Activated CD8-positive, alpha-beta memory T cell treated with anti-CD3 and anti-CD28 coated beads, Interleukin-2, amount 50 U/mL, for 1 hour (primary cell): ENCODE results near the gene RIT2.

Experiments
- DNase-seq: peaks from one replicate; pipeline ENCODE4 v3.0.0-alpha.2; 2020; ENCODE audit errors: extremely low read depth

Gene RIT2

DNA sequence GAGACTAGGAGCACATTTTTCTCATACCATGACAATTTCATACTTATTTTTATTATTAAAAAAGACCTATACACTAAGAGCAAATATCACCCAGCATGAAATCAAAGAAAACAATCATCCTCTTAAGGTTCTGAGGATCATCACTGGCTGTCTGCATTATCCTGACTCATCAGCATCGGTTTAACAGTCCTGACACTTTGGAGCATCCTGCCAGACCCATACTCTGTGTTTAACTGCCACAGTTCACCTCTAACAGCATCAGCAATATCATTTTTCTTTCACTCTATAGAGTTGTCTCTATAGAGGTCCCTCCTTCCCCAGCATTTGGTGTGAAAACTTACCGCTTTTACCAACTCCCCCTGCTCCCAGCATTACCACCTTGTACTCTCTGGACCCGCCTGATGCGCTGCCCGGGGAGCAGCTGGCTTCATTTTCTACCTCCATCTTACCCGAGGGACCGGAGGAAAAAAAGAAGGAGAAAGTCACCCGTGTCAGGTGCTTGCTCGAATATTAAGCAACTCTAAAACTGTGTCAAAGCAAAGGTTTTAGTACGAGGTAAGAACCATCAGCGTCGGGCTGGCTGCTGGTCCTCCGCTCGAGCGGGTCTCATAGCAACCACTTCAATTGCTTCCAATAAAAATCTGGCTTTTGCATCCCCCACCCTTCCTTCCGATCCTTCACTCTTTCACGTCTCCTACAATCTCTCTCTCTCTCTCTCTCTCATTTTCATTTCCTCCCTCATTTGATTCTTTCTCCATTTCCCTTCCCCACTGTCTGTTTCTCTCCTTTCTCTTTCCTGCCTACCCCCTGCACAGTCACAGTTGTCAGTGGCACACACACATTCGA is at the start of gene RIT2:
RIT2 (minus strand) TSS at position 610 of the 846 bp plus-strand sequence.
- no peak for DNase-seq

DNA sequence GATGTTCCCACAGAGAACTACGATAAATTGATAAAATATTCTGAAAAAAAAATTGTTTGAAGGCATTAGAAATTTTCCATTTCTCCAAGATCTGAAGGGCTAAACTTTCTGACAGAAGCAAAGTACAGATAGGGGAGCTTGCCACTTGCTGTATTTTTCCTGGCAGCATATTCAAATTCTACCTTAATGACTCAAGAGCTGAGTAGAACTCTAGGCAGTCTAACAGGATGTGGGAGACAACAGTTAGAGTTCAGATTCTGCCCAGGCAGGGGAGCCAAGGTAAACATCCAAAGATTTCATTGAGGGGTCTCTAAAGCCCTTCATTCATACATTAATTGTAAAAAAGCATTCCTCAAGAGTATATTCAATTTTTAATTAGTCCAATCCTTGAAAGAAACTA is 46.0 kb upstream of the RIT2 start:
- DNase-seq: no peak

DNA sequence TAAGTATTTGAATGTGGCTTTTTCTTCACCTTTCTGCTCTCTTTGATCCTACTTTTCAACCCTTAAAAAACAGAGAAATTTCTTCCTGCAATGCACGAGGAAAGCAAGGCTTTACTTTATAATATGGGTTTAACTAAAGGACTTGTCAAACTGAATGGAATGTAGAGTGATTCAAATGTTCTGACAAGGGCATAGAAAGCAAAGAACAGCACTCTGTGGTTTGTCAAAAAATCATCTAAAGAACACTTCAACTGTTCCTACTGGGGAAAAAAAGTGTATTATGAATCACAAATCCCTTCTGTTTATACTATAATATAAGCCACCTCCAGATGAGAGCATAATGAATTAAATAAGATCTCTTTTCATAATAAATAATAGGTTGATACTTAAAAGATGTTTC is 45.0 kb upstream of the RIT2 start:
- no peak for DNase-seq

DNA sequence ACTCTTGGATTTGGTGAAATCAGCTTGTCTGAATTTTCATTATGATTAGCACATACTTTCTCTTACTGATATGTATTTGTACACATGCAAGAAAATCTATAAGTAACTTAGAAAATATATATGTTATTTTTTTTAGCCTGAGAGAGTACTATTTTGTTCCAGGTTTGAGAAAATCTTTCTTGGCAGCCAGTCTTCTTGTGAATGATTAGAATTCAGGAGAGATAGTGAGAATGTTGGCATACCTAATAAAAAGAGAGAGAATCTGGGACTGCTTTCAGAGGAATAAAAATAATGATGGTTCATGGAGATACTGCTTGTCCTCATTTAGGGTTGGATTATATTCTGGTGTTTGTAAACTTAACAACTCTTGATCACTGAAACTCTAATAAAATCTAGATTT is 44.4 kb upstream of the RIT2 start:
- DNase-seq: no peak

DNA sequence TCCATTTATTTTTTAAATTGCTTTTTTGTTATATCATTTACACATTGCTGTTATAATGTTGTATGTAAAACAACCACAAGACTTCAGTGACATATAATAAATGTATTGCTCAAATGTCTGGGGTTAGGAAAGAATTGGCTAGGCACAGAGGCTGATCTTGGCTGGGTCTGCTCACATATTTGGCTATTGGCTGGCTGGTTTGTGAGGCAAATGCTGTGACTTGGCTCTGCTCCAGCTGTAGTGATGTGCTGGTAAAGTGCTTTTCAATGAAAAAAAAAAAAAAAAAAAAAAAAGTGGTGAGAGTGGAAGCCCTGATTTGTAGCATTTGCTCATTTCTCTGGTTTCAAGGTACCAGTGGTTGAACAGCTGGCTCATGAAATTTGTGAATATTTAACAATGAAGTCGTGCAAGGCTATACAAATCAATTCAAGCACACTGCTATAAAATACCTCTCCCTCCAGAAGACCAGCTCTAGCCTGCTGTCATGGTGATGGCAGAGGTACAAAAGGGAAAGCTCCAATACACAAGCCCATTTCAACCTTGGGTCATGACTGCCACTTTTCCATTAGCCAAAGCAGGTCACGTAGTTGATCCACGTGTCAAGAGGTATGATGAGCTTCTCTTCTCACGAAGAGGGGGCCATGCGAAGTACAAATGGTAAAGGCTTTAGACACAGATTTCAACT is 43.7 kb upstream of the RIT2 start:
- DNase-seq: no peak

DNA sequence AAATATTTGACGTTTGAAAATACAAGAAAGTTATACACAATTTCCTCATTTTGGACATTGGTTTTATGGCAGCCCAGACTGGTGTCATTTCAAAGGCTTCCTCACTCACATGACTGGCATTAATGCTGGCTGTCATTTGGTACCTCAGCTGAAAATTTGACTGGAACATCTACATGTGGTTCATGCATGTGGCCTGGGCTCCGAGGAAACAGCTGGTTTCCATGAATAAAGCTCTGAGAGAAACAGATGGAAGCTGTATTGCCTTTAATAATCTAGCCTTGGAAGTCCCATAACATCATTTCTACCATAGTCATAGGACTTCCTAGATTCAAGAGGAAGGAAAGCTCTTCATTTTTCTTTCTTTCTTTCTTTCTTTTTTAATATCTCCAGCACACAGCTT is 42.9 kb upstream of the RIT2 start:
- no peak for DNase-seq

DNA sequence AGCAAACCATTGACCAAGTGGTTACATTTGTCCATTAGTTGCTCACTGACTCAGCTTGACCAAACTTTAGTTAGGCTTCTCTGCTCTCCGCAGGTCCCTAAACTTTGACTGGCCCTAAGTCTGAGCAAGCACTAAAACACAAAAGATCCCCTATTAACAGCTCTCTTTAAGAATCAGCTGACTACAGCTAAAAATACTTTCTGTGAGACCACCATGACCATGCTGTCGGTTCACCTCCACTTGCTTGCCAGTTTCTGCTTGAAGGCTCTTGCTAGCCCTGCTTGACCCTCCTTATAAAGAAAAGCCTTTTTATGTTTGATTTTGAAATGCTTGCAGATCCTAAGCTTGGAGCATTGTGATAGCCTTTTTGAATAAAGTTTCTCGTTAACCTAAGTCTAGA is 40.4 kb upstream of the RIT2 start:
- no peak for DNase-seq

DNA sequence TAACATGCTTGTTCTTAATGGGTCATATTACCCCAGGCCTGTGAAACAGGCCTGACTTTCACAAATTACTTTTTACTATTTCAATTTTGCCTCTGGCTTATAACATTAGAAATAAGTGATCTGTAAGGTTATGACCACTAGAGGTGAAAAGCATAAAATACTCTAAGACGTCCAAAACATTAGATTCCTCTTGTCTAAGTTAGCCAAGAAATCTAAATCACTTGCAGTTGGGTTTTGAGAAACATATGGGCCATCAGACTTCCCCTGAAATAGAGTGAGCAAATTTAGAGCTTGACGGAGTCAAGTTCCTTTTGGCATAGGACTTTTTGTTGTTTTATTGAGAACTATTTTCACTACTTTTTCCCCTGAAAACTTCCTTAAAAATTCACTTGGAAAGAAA is 32.7 kb upstream of the RIT2 start:
- no peak for DNase-seq

DNA sequence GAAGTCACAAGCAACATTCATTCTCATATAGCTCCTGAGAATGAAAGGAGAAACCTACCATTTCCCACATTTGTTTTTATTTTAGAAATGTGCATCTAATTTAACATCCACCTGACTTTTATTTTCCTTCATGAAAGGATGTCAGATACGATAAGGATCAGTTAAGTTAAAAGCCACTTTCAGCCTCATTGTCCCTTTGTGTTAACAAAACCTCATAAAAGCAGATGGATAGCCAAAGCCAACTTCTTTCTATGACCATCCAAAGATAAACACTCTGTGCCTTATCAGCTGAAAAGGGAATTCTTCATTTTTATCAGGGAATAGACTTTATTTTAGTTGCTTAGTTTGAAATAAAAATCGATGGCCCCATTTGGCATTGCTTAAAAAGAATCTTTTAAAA is 25.7 kb upstream of the RIT2 start:
- no peak for DNase-seq

DNA sequence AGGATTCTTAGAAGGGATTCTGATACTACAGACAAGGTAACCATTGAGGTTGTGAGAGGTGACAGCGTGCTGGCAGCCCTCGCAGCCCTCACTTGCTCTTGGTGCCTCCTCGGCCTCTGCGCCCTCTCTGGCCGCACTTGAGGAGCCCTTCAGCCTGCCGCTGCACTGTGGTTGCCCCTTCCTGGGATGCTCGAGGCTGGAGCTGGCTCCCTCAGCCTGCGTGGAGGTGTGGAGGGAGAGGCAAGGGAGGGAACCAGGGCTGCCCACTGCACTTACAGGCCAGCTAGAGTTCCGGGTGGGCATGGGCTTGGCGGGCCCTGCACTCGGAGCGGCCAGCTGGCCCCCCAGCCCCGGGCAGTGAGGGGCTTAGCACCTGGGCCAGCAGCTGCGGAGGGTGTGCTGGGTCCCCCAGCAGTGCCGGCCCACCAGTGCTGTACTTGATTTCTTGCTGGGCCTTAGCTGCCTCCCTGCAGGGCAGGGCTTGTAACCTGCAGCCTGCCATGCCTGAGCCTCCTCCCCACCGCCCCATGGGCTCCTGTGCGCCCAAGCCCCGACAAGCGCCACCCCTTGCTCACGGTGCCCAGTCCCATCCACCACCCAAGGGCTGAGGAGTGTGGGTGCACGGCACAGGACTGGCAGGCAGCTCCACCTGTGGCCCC is 23.9 kb upstream of the RIT2 start:
- no peak for DNase-seq

DNA sequence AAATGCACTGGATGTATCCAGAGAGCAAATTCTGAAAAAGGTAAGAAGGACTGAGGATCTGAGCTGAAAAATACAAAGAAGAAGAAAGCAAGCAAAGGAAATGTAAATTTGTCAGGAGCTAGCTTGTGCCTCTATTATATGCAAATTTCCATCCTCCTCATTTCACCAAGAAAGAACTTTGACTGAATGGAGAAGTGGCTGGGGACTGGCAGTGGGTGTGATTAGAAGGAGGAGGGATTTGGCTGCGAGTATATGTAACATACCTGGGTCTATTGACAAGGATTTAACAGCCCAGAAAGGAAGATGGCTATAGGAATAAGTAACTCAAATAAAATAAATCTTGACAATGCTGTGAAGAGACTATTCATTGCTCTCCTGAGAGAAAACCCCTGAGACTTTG is 19.4 kb upstream of the RIT2 start:
- no peak for DNase-seq

DNA sequence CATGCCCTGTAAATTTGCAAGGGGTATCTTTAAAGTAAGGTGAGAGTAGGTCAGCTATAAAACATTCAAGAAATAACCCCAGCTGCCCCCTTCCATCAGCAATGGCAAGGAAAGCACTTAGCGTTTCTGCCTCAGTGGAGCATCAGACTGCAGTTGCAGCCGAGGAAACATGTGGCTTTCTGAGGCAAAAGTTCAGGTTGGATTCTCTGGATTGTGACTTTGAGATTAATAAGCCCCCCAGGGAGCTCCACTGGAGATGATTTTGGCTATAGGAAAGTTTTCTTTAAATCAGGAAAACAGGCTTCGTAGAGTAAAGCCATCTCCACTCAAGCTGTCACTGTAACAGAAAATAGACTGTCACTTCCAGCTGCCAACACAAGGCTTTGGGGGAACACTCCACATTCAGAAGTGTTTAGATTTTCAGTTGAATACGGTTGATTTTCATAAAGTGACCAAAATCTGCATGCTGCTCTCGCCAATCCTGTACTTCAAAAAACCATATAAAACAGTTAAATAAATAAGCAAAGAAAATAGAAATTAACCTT is 15.3 kb upstream of the RIT2 start:
- no peak for DNase-seq

DNA sequence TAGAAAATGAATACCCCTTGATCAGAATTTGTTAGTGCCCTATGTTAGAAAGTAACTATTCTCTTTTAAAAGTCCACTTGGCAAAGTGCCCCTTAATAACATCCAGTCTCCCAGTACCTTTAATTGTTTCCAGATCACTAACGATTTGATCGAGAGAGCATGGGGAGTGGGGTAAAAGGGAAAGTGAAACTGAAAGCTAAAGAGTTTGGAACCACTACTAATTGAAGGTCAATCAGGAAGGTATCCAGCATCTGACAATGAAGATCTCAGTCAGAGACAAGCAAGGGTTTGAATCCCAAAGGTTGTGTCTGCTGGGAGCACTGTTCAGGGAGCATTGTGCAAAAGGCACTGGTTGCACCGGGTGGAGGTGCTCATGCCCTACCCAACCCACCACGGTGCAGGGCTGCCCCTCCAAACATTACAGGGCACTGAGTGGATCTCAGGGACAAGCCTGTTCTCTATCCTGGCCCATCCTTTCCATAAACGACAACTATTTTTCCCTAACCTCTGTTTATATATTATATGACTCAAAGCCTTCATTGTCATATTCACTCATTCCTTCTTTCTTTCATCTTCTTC is 14.6 kb upstream of the RIT2 start:
- DNase-seq: no peak

DNA sequence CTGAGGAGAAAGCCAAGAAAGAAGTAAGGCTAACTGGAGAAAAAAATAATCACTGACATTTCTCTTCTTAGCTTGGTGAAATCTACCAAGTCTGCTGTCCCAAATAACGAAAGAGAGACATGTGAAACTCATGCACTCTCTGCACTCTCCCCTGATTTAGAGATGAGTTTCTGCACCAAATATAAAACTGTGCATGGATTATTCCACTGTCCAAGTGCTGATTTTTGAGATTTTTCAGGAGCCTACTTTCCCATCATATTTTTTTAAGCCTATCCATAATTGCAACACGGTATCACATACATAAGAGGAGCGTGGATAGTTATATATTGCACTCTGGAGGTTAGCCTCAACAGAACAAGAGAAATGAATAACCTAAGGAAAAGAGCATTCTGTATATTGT is 10.0 kb upstream of the RIT2 start:
- no peak for DNase-seq

DNA sequence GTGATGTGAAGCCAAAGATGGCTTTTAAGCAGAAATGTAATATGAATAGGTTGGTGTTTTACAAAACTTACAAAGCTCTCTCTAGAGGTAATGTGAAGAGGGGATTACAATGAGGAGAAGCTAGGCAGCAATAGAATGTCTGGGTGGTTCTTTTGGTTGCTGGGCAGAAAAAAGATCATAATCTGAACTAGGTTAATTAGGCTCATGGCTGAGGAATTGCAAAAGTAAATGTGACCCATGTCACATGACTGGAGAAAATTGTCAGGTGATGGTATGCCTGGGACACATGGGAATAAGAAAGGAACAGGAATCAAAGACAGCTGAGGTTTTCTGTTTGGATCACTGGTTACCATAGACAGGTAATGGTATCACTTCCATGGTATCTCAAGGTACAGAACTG is 7.5 kb upstream of the RIT2 start:
- no peak for DNase-seq

DNA sequence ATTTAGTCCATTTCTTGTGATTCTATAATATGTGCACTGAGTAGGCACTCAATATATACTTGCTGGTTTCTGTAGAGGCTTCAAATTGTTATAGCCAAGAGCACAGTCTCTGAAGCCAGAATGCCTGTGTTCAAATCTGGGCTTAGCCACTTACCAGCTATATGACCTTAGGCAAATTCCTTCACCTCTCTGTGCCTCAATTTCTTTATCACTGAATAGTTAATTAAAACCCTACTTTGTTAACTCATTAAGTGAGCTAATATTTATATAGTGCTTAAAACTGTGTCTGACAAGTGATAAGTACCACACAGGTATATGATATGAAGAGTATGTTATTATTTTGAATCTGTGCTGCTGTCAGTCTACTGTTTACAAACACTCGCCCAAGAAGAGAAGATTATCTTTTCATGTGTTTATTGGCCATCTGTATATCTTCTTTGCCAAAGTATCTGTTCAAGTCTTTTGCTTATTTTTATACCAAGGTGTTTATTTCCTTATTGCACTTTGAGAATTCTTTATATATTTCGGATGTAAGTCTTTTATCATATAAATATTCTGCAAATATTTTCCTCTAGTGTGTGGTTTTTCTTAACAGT is 1.3 kb upstream of the RIT2 start:
- DNase-seq: no peak

DNA sequence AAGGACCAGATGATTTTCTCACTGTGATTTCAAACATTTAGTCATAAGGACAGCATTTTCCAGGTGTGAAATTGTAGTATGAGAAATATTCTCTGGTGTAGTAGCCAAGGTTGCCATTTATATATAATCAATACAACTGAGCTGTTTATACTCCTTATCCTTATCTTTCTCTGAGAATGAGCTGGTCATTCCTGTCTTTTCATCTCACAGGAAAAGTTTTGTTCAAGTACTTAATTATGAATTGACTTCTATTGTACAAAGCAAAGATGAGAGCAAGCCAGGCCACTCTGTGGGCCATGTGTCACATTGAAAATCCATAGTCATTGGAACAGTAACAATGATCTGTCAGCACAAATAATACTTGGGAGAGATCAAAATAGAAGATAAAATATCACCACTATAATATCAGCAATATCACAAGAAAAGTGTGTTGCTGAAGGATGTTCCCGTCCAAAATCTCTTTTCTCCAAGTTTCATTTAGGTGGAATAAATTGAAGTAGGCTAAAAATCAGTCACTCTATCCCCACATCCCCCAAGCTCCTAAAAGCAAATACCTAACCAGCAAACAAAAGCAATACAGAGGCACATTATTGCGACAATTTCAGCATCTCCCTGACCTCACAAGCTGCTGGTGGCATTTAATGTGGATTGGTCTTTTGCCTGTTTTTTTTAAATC is 2.1 kb downstream of the RIT2 start:
- DNase-seq: no peak

DNA sequence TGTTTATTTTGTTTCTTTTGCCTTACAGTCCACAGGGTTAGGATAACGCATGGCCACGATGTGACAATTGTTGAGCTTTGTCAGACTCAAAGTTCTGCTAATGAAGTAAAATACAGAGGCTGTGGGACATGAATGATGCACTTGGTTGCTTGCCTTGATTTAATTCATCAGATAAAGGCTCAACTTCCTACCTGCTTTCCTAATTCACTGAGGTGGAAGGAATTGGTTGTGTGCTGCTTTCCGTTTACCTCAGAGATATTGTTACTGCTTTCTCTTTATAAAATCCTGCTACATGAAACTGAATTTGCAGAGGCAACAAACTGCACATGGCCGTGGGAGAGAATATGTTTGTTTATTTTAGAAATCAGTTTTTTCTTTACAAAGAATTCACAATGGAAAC is 6.6 kb downstream of the RIT2 start:
- no peak for DNase-seq

DNA sequence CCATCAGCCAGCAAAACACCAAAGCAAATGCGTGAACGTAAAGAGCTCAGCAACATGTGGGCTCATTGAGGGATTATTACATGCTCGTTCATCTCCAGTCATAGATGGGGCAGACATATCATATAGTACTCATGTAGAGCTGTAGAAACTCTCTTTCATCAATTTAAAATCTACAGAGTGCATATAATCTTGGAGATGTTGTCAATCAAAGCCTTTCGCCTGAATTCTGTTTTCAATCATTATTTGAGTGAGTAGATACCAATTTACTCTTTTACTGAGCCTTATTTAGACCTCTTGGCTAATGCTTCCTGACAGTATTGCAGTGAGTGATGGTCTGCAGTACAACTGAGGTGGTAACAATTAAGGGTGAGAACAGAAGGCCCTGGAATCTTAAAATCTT is 7.0 kb downstream of the RIT2 start:
- DNase-seq: no peak

DNA sequence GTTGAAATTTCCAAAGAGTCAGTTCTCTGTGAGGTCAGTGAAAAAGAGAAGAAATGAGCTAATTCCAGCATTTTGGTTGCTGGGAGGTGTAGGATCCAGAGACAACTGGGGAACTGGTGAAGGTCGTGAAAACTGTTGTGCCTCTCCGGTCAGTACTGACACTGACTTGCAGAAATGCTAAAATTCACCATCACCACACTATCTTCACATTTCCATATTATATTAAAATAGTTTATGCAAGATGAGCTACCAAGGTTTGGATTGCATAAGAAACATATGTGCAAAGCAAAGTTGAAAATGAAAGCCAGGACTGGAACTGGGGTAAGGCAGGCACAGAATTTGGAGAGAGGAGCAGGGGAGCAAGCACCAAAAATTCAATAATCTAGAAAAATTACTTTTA is 21.8 kb downstream of the RIT2 start:
- DNase-seq: no peak

DNA sequence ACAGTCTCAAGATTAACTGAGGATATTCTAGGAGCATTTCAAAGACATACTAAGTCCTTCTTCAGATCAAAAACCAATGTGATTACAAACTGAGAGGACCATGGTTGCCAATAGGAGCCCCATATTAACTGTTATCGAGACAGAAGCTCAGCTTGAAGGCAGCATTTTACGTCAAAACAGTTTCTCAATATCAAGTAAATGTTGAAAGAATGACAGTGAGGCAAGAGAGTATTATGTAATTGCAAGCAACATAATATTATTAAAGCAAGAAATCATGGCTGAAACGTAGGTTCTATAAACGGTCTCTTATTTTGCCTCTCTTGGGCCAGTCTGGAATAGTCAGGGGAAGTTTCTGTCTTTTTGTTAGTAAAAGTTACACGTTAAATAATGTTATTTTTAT is 22.9 kb downstream of the RIT2 start:
- DNase-seq: no peak
